OCI-LY1 (cell line): ENCODE data around the gene ZNF318.

Source experiments
- EZH2 ChIP-seq: fragments of 200-600 bp; sonication (generic), shearing (Covaris generic); IDR thresholded peaks from 2 replicates; pipeline ENCODE4 v1.8.0; 2017; ENCODE audit warnings: borderline replicate concordance, mixed run types, mild to moderate bottlenecking, antibody characterized with exemption, low read length, moderate library complexity, mixed read lengths
- TF ChIP-seq, protein P1 (sequence below): fragments of 200-600 bp; sonication (generic), shearing (Covaris generic); IDR thresholded peaks from 2 replicates; pipeline ENCODE4 v1.5.1; 2017; ENCODE audit warnings: mild to moderate bottlenecking, antibody characterized with exemption, low read length, moderate library complexity, mixed read lengths

DNA sequence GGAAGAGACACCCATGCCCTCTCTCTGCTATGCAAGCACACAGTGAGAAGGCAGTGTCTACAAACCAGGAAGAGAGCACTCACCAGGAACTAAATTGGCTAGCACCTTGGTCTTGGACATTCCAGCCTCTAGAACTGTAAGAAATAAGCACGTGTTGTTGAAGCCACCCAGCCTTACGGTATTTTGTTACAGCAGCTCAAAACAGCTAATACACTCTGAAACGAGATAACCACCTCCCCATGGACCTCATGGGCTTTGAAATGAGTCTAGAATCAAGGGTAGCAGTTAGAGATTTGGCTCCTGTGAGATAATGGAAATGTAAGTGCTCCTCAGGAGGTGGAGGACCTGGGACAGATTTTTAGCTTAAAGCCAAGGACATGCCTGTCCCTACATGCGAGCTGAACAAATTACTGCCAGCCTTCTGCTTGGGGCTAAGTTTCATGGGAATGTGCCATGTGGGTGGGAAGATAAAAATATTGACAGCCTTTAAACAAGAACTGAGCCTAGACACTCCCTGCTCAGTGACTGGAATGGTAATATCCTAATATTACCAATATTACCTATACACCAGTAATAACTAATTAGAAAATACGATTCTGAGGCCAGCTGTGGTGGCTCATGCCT is 3.9 kb upstream of the ZNF318 start:
- TF ChIP-seq EZH2 = no peak
- TF ChIP-seq, protein P1, sequence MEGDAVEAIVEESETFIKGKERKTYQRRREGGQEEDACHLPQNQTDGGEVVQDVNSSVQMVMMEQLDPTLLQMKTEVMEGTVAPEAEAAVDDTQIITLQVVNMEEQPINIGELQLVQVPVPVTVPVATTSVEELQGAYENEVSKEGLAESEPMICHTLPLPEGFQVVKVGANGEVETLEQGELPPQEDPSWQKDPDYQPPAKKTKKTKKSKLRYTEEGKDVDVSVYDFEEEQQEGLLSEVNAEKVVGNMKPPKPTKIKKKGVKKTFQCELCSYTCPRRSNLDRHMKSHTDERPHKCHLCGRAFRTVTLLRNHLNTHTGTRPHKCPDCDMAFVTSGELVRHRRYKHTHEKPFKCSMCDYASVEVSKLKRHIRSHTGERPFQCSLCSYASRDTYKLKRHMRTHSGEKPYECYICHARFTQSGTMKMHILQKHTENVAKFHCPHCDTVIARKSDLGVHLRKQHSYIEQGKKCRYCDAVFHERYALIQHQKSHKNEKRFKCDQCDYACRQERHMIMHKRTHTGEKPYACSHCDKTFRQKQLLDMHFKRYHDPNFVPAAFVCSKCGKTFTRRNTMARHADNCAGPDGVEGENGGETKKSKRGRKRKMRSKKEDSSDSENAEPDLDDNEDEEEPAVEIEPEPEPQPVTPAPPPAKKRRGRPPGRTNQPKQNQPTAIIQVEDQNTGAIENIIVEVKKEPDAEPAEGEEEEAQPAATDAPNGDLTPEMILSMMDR = no peak
